Neuronal stem cell (in vitro differentiated cells): ENCODE measurements around the gene MED29.

Experiments used
- DNase-seq: peaks from one replicate; pipeline ENCODE4 v3.0.0-alpha.2; 2013; ENCODE audit warnings: low spot score
- H2AFZ ChIP-seq: one replicate; pipeline ENCODE4 v1.6.1; 2013; ENCODE audit warnings: mild to moderate bottlenecking, low read length, inconsistent platforms
- H2AK5ac ChIP-seq: 2 replicates; pipeline ENCODE4 v1.6.1; 2013; ENCODE audit warnings: low read depth, mild to moderate bottlenecking, inconsistent platforms, low read length, moderate library complexity, mixed read lengths
- H2BK120ac ChIP-seq: 2 replicates; pipeline ENCODE4 v1.6.1; 2013; ENCODE audit warnings: low read depth, mild to moderate bottlenecking, inconsistent platforms, low read length, moderate library complexity, mixed read lengths
- H2BK12ac ChIP-seq: one replicate; pipeline ENCODE4 v1.6.1; 2013; ENCODE audit warnings: low read length, inconsistent platforms
- H2BK15ac ChIP-seq: 2 replicates; pipeline ENCODE4 v1.6.1; 2013; ENCODE audit warnings: mild to moderate bottlenecking, low read length, inconsistent platforms, mixed read lengths
- H2BK5ac ChIP-seq: one replicate; pipeline ENCODE4 v1.6.1; 2013; ENCODE audit warnings: inconsistent platforms, mild to moderate bottlenecking, low read length, moderate library complexity
- H3K14ac ChIP-seq: one replicate; pipeline ENCODE4 v1.6.1; 2013; ENCODE audit warnings: low read length, inconsistent platforms
- H3K18ac ChIP-seq: 2 replicates; pipeline ENCODE4 v1.6.1; 2013; ENCODE audit warnings: low read length, inconsistent platforms
- H3K23ac ChIP-seq: 2 replicates; pipeline ENCODE4 v1.6.1; 2013; ENCODE audit warnings: low read depth, mild to moderate bottlenecking, mixed read lengths, low read length, inconsistent platforms; ENCODE audit not compliant: poor library complexity
- H3K27ac ChIP-seq: replicated peaks from 3 replicates; pipeline ENCODE4 v1.5.1; 2013; ENCODE audit warnings: low read length, inconsistent platforms
- H3K27me3 ChIP-seq, 3 experiments: 2 replicates each; pipeline ENCODE4 v1.6.1; 2013; ENCODE audit warnings: low read length in 3 of 3, mild to moderate bottlenecking in 2 of 3, inconsistent platforms in 1 of 3, low read depth in 1 of 3, mixed read lengths in 1 of 3, moderate library complexity in 1 of 3; ENCODE audit not compliant: control insufficient read depth in 3 of 3, insufficient read depth in 3 of 3
- H3K36me3 ChIP-seq, 2 donors: replicated peaks in 1 of 2; 2 replicates each; pipeline ENCODE4 v1.6.1; 2013; ENCODE audit warnings: low read length in 2 of 2; ENCODE audit not compliant: control insufficient read depth in 2 of 2, insufficient read depth in 2 of 2
- H3K4ac ChIP-seq: 2 replicates; pipeline ENCODE4 v1.6.1; 2013; ENCODE audit warnings: inconsistent platforms, mild to moderate bottlenecking, low read length, moderate library complexity
- H3K4me1 ChIP-seq, 2 donors: 1 replicate in 1 of 2; 2 replicates in 1 of 2; pipeline ENCODE4 v1.6.1; 2013; ENCODE audit warnings: low read length in 2 of 2, low read depth in 1 of 2; ENCODE audit not compliant: control insufficient read depth in 2 of 2, insufficient read depth in 1 of 2
- H3K4me2 ChIP-seq: one replicate; pipeline ENCODE4 v1.6.1; 2013; ENCODE audit warnings: mild to moderate bottlenecking, low read length, inconsistent platforms; ENCODE audit not compliant: insufficient read depth, poor library complexity, severe bottlenecking
- H3K4me3 ChIP-seq, 2 donors: 2 replicates each; pipeline ENCODE4 v1.5.1; 2013; ENCODE audit warnings: low read length in 2 of 2, mild to moderate bottlenecking in 2 of 2, inconsistent platforms in 1 of 2, moderate library complexity in 1 of 2
- H3K79me1 ChIP-seq: one replicate; pipeline ENCODE4 v1.6.1; 2013; ENCODE audit warnings: low read depth, mild to moderate bottlenecking, inconsistent platforms, low read length, moderate library complexity
- H3K9ac ChIP-seq: one replicate; pipeline ENCODE4 v1.6.1; 2013; ENCODE audit warnings: mild to moderate bottlenecking, low read depth, low read length, inconsistent platforms; ENCODE audit not compliant: poor library complexity
- H3K9me3 ChIP-seq, 2 donors: replicated peaks in 1 of 2; 2 replicates each; pipeline versions ENCODE3 to v1.6.1; 2013; ENCODE audit warnings: low read length in 2 of 2, mild to moderate bottlenecking in 2 of 2, inconsistent platforms in 1 of 2, low read depth in 1 of 2, mixed read lengths in 1 of 2, moderate library complexity in 1 of 2; ENCODE audit not compliant: control insufficient read depth in 2 of 2, insufficient read depth in 1 of 2
- H4K8ac ChIP-seq: one replicate; pipeline ENCODE4 v1.6.1; 2013; ENCODE audit warnings: low read depth, mild to moderate bottlenecking, inconsistent platforms, low read length, moderate library complexity
- H4K91ac ChIP-seq: one replicate; pipeline ENCODE4 v1.6.1; 2013; ENCODE audit warnings: low read length, low read depth, mild to moderate bottlenecking, inconsistent platforms; ENCODE audit not compliant: poor library complexity
- WGBS, 2 donors: extraction: QIAGEN DNeasy Blood & Tissue Kit; methylation state at CpG; one replicate each; pipeline ENCODE4 v1.1.7; 2013; ENCODE audit warnings: missing lambda C conversion rate in 2 of 2, mixed read lengths in 1 of 2; ENCODE audit not compliant: insufficient read length in 2 of 2, insufficient replicate concordance in 1 of 2; ENCODE audit errors: extremely low coverage in 2 of 2; 5-methylcytosine and 5-hydroxymethylcytosine counted together

The MED29 gene

GRCh38 chr19:39415111-39416046 is 24.2 kb downstream of the MED29 start:
- Histone ChIP-seq H3K4me1 (peaks cover 23 to 31% of the 10 kb centered on the region in 2 donors), H4K91ac (no peak overlapping the region), H3K4ac (no peak overlapping the region), H3K27ac (no peak overlapping the region), H3K4me2 (peak overlapping the region; percentile 36), H3K18ac (no peak overlapping the region), H3K36me3 (peaks cover 37 to 60% of the 10 kb centered on the region in 2 donors), H3K9ac (peak overlapping the region; percentile 14), H3K23ac (peak overlapping the region; percentile 80), H4K8ac (no peak overlapping the region), H3K4me3 (peak overlapping the region; percentile 47 to 95), H3K14ac (no peak overlapping the region), H3K79me1 (peaks cover 16% of the 10 kb centered on the region), H3K27me3 (no peaks in the 10 kb centered on the region), H3K9me3 (no peaks in the 10 kb centered on the region), H2BK5ac (no peak overlapping the region), H2AFZ (no peak overlapping the region), H2AK5ac (no peak overlapping the region), H2BK15ac (no peak overlapping the region), H2BK120ac (no peak overlapping the region), H2BK12ac (no peak overlapping the region)
- no CpG with 5 or more reads among the region's 35 CpGs for WGBS, 2 donors
- DNase-seq: no peak

- Histone ChIP-seq H2BK120ac (no peak overlapping the region), H3K9me3 (no peaks in the 10 kb centered on the region), H3K27me3 (no peaks in the 10 kb centered on the region), H3K14ac (peak overlapping the region; percentile 38), H3K18ac (peak overlapping the region; percentile 11), H3K4me2 (no peak overlapping the region), H2BK15ac (no peak overlapping the region), H2AK5ac (peak overlapping the region; percentile 88), H2AFZ (no peak overlapping the region), H4K91ac (no peak overlapping the region), H3K9ac (no peak overlapping the region), H3K4me1 (peaks cover 13 to 24% of the 10 kb centered on the region in 2 donors), H3K27ac (no peak overlapping the region), H4K8ac (no peak overlapping the region), H2BK12ac (no peak overlapping the region), H3K23ac (no peak overlapping the region), H3K79me1 (peaks cover 18% of the 10 kb centered on the region), H2BK5ac (no peak overlapping the region), H3K36me3 (peaks cover 46 to 71% of the 10 kb centered on the region in 2 donors), H3K4ac (no peak overlapping the region), H3K4me3 (no peak overlapping the region)
- no peak for DNase-seq
- no CpG with 5 or more reads among the region's 27 CpGs for WGBS, 2 donors
Measured at GRCh38 chr19:39416152-39417120, 25.3 kb downstream of the MED29 start.

GRCh38 chr19:39417463-39418181 is 26.4 kb downstream of the MED29 start:
- H3K9ac ChIP-seq: no peak overlapping the region
- H3K79me1 ChIP-seq: peaks cover 18% of the 10 kb centered on the region
- peaks cover 52 to 81% of the 10 kb centered on the region in 2 donors for H3K36me3 ChIP-seq
- peak overlapping the region; percentile 39 for H2BK5ac ChIP-seq
- H3K9me3 ChIP-seq: no peaks in the 10 kb centered on the region
- H3K4me2 ChIP-seq: no peak overlapping the region
- H3K27ac ChIP-seq: no peak overlapping the region
- H2BK12ac ChIP-seq: no peak overlapping the region
- H2BK120ac ChIP-seq: no peak overlapping the region
- WGBS, 2 donors: no CpG with 5 or more reads among the region's 30 CpGs
- H3K27me3 ChIP-seq: no peaks in the 10 kb centered on the region
- no peak overlapping the region for H3K14ac ChIP-seq
- H3K18ac ChIP-seq: no peak overlapping the region
- DNase-seq: no peak
- no peak overlapping the region for H2AK5ac ChIP-seq
- H2BK15ac ChIP-seq: no peak overlapping the region
- no peak overlapping the region for H3K4me3 ChIP-seq
- no peak overlapping the region for H4K91ac ChIP-seq
- H3K23ac ChIP-seq: no peak overlapping the region
- H2AFZ ChIP-seq: no peak overlapping the region
- H3K4ac ChIP-seq: no peak overlapping the region
- H4K8ac ChIP-seq: no peak overlapping the region
- peaks cover 10 to 24% of the 10 kb centered on the region in 2 donors for H3K4me1 ChIP-seq
